Amniotic stem cell (primary cell): ENCODE data around the gene PCA3.

Experiments used
- DNase-seq: peaks from one replicate; lab custom pipeline; 2025; lab: John Stamatoyannopoulos, UW

Gene PCA3

GRCh38 chr9:76827296-76828080 lies 63.2 kb downstream of the PCA3 start:
- DNase-seq: no peak

DNA sequence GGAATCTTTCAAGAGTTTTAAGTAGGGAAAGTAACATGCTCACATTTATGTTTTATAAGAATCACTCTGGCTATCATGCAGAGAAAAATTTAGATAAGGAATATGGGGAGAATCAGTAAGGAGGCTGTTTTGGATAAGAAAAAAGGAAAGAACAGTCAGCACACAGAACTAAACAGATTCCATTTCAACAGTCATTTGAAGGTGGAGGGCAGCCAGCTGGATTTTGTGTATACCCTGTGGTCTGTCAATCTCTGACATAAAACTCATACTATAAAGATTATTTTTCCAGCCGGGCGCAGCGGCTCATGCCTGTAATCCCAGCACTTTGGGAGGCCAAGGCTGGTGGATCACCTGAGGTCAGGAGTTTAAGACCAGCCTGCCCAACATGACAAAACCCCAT lies 64.2 kb downstream of the PCA3 start:
- no peak for DNase-seq

GRCh38 chr9:76835571-76836283 lies 71.5 kb downstream of the PCA3 start:
- peak; percentile 15 for DNase-seq
